ENCODE measurements around the gene ADCY5. TPM values are rescaled to one million over a fixed set of nuclear protein-coding genes. Genes with fewer than 3 reads are reported as not detected.

Gene ADCY5
- polyA plus RNA-seq, 3 donors: not detected

DNA sequence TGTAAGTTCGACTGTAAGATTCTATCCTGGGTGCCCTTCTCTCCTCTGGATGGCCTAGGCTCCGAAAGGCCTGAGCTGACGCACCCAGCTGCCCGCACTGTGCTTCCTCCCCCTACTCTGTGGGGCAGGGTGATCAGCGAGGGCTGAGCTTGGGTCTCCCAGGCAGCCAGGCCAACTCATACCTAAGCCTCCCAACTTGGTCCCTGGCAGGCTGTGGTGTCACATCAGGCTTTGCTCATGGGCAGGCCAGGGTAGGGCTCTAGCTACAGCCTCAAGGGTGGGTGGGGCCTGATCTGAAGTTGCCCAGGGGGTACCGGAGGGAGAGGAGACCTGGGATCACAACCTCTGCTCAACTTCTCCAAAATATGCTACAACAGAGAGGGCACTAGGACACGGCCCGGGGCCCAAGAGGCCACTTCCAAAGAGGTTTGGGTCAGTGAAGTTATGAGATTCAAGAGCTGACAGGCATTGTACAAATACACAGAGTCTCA lies 123.1 kb downstream of the ADCY5 start:
- no peaks in the 10 kb centered on the region for H3K79me2 ChIP-seq (ENCODE audit: insufficient read depth, low read length)
- no peaks in the 10 kb centered on the region for H3K36me3 ChIP-seq (replicated peaks in 1 of 2; ENCODE audit: control insufficient read depth in 1 of 2, insufficient read depth in 2 of 2, low read length in 2 of 2)
- no peak overlapping the region for H2AFZ ChIP-seq (ENCODE audit: insufficient read depth, low read depth, low read length, poor library complexity, severe bottlenecking)
- no peaks in the 10 kb centered on the region for H3K36me3 Mint-ChIP-seq
- intact Hi-C loops (cut with micrococcal nuclease): no loop called here
- TF ChIP-seq, protein P1, sequence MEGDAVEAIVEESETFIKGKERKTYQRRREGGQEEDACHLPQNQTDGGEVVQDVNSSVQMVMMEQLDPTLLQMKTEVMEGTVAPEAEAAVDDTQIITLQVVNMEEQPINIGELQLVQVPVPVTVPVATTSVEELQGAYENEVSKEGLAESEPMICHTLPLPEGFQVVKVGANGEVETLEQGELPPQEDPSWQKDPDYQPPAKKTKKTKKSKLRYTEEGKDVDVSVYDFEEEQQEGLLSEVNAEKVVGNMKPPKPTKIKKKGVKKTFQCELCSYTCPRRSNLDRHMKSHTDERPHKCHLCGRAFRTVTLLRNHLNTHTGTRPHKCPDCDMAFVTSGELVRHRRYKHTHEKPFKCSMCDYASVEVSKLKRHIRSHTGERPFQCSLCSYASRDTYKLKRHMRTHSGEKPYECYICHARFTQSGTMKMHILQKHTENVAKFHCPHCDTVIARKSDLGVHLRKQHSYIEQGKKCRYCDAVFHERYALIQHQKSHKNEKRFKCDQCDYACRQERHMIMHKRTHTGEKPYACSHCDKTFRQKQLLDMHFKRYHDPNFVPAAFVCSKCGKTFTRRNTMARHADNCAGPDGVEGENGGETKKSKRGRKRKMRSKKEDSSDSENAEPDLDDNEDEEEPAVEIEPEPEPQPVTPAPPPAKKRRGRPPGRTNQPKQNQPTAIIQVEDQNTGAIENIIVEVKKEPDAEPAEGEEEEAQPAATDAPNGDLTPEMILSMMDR (IDR thresholded peaks at IDR 0.05): no peak
- H4K20me1 ChIP-seq (ENCODE audit: insufficient read depth, low read length): no peaks in the 10 kb centered on the region
- H3K9me3 Mint-ChIP-seq: no peaks in the 10 kb centered on the region
- no peak overlapping the region for H3K4me3 ChIP-seq (replicated peaks in 1 of 3; ENCODE audit: low read depth in 2 of 3, low read length in 3 of 3)
- no peaks in the 10 kb centered on the region for H3K4me1 Mint-ChIP-seq
- no peaks in the 10 kb centered on the region for H3K4me1 ChIP-seq (ENCODE audit: control insufficient read depth in 1 of 2, insufficient read depth in 2 of 2, low read length in 2 of 2)
- no peaks in the 10 kb centered on the region for H3K27me3 ChIP-seq (ENCODE audit: control insufficient read depth in 2 of 2, insufficient read depth in 2 of 2, low read length in 2 of 2)
- H3K4me2 ChIP-seq (replicated peaks; ENCODE audit: extremely low read depth, low read length, poor library complexity, severe bottlenecking): no peak overlapping the region
- H3K9ac ChIP-seq (ENCODE audit: insufficient read depth, low read length, poor library complexity, severe bottlenecking): no peak overlapping the region
- WGBS (ENCODE audit: insufficient coverage): 100% methylated on average over 2 of the region's 8 CpGs
- no peak overlapping the region for H3K4me3 Mint-ChIP-seq
- peaks cover 6 to 13% (median 6%) of the 10 kb centered on the region in 3 donors for H3K27me3 Mint-ChIP-seq (ENCODE audit: low read depth in 3 of 3)
- H3K9me3 ChIP-seq (replicated peaks in 1 of 2; ENCODE audit: control insufficient read depth in 1 of 2, insufficient read depth in 1 of 2, low read length in 2 of 2): no peaks in the 10 kb centered on the region
- no peak overlapping the region for H3K27ac ChIP-seq (ENCODE audit: low read depth in 1 of 2, low read length in 2 of 2)
- DNase-seq: no peak
- no peak overlapping the region for H3K27ac Mint-ChIP-seq

- DNase-seq: no peak
- Mint-ChIP-seq H3K36me3 (no peaks in the 10 kb centered on the region), H3K4me3 (no peak overlapping the region), H3K27ac (peak overlapping the region in 1 of 7 donors; percentile 60), H3K9me3 (no peaks in the 10 kb centered on the region), H3K4me1 (no peaks in the 10 kb centered on the region), H3K27me3 (ENCODE audit: low read depth in 3 of 3) (peaks cover 7 to 13% (median 7%) of the 10 kb centered on the region in 3 donors)
- Histone ChIP-seq H3K79me2 (ENCODE audit: insufficient read depth, low read length) (no peaks in the 10 kb centered on the region), H3K4me3 (replicated peaks in 1 of 3; ENCODE audit: low read depth in 2 of 3, low read length in 3 of 3) (no peak overlapping the region), H3K4me1 (ENCODE audit: control insufficient read depth in 1 of 2, insufficient read depth in 2 of 2, low read length in 2 of 2) (no peaks in the 10 kb centered on the region), H3K27ac (ENCODE audit: low read depth in 1 of 2, low read length in 2 of 2) (no peak overlapping the region), H2AFZ (ENCODE audit: insufficient read depth, low read depth, low read length, poor library complexity, severe bottlenecking) (no peak overlapping the region), H3K9me3 (replicated peaks in 1 of 2; ENCODE audit: control insufficient read depth in 1 of 2, insufficient read depth in 1 of 2, low read length in 2 of 2) (no peaks in the 10 kb centered on the region), H3K36me3 (replicated peaks in 1 of 2; ENCODE audit: control insufficient read depth in 1 of 2, insufficient read depth in 2 of 2, low read length in 2 of 2) (no peaks in the 10 kb centered on the region), H3K4me2 (replicated peaks; ENCODE audit: extremely low read depth, low read length, poor library complexity, severe bottlenecking) (no peak overlapping the region), H3K9ac (ENCODE audit: insufficient read depth, low read length, poor library complexity, severe bottlenecking) (no peak overlapping the region), H4K20me1 (ENCODE audit: insufficient read depth, low read length) (no peaks in the 10 kb centered on the region), H3K27me3 (ENCODE audit: control insufficient read depth in 2 of 2, insufficient read depth in 2 of 2, low read length in 2 of 2) (no peaks in the 10 kb centered on the region)
- WGBS (ENCODE audit: insufficient coverage): 94% methylated on average over 8 of the region's 15 CpGs
- TF ChIP-seq, protein P1 (IDR thresholded peaks at IDR 0.05): no peak
- intact Hi-C loops (cut with micrococcal nuclease): no loop called here
These were observed 123.8 kb downstream of the ADCY5 start for GRCh38 chr3:123324880-123325765.

All from CD14-positive monocyte (primary cell).